Keratinocyte (primary cell): Measurements from ENCODE around the gene LST1. TPM values are rescaled to one million over a fixed set of nuclear protein-coding genes. Genes with fewer than 3 reads are reported as not detected.

Experiments
- DNase-seq: peaks from one replicate; pipeline ENCODE4 v3.0.0-alpha.2; 2011; ENCODE audit warnings: low read depth, missing footprints, low spot score
- FAIRE-seq: peaks from 2 replicates; lab custom pipeline; 2011; peaks lifted over from hg19 to GRCh38; lab: Jason Lieb, UNC
- H2AFZ ChIP-seq: 2 replicates; pipeline ENCODE4 v1.6.0; 2012; ENCODE audit warnings: low read length, control low read depth, inconsistent platforms; ENCODE audit not compliant: control insufficient read depth
- H3K27ac ChIP-seq: 2 replicates; pipeline ENCODE4 v1.5.1; 2011; ENCODE audit warnings: low read length; ENCODE audit not compliant: control insufficient read depth, insufficient read depth
- H3K27me3 ChIP-seq: 3 replicates; pipeline ENCODE4 v1.6.0; 2011; ENCODE audit warnings: low read length; ENCODE audit not compliant: control insufficient read depth, insufficient read depth; ENCODE audit errors: extremely low read depth
- H3K36me3 ChIP-seq, 2 experiments: 2 replicates in 1 of 2; 3 replicates in 1 of 2; pipeline ENCODE4 v1.5.1; 2011; ENCODE audit warnings: low read length in 2 of 2, mild to moderate bottlenecking in 1 of 2; ENCODE audit not compliant: control insufficient read depth in 2 of 2, insufficient read depth in 2 of 2; ENCODE audit errors: extremely low read depth in 1 of 2
- H3K4me1 ChIP-seq: 3 replicates; pipeline ENCODE4 v1.5.1; 2011; ENCODE audit warnings: low read length; ENCODE audit not compliant: control insufficient read depth, insufficient read depth; ENCODE audit errors: extremely low read depth
- H3K4me2 ChIP-seq: 3 replicates; pipeline ENCODE4 v1.6.0; 2011; ENCODE audit warnings: low read depth, low read length; ENCODE audit not compliant: control insufficient read depth, insufficient read depth; ENCODE audit errors: extremely low read depth
- H3K4me3 ChIP-seq, 3 experiments: fragments of 200-600 bp in 1 of 3; sonication (generic) in 1 of 3; 2 replicates in 2 of 3; 3 replicates in 1 of 3; pipeline ENCODE4 v1.5.1; 2011 to 2016; ENCODE audit warnings: low read length in 3 of 3, mild to moderate bottlenecking in 3 of 3, control low read depth in 2 of 3, inconsistent platforms in 1 of 3, low read depth in 1 of 3, mixed read lengths in 1 of 3, mixed run types in 1 of 3, moderate library complexity in 1 of 3; ENCODE audit not compliant: control insufficient read depth in 2 of 3, insufficient read depth in 2 of 3; ENCODE audit errors: extremely low read depth in 1 of 3
- H3K79me2 ChIP-seq: 2 replicates; pipeline ENCODE4 v1.6.0; 2012; ENCODE audit warnings: low read length; ENCODE audit not compliant: control insufficient read depth, insufficient read depth
- H3K9ac ChIP-seq: 3 replicates; pipeline ENCODE4 v1.6.0; 2011; ENCODE audit warnings: low read length; ENCODE audit not compliant: control insufficient read depth, insufficient read depth; ENCODE audit errors: extremely low read depth
- H3K9me1 ChIP-seq: 3 replicates; pipeline ENCODE4 v1.6.0; 2011; ENCODE audit warnings: low read length; ENCODE audit not compliant: control insufficient read depth, insufficient read depth; ENCODE audit errors: extremely low read depth
- H3K9me3 ChIP-seq: 2 replicates; pipeline ENCODE4 v1.5.1; 2012; ENCODE audit warnings: low read depth, low read length; ENCODE audit not compliant: control insufficient read depth
- H4K20me1 ChIP-seq: 3 replicates; pipeline ENCODE4 v1.6.0; 2011; ENCODE audit warnings: low read length; ENCODE audit not compliant: control insufficient read depth, insufficient read depth; ENCODE audit errors: extremely low read depth
- CTCF ChIP-seq, 3 experiments: IDR thresholded peaks in 1 of 3; conservative IDR thresholded peaks in 1 of 3; optimal IDR thresholded peaks in 1 of 3; 2 replicates in 2 of 3; 3 replicates in 1 of 3; pipeline versions ENCODE3 to v1.5.1; 2011; ENCODE audit warnings: low read length in 3 of 3, mild to moderate bottlenecking in 3 of 3, moderate library complexity in 2 of 3, control low read depth in 1 of 3, inconsistent platforms in 1 of 3; ENCODE audit not compliant: insufficient read depth in 2 of 3; ENCODE audit errors: extremely low read depth in 1 of 3
- EZH2 ChIP-seq: IDR thresholded peaks from one replicate; pipeline ENCODE4 v1.6.1; 2012; ENCODE audit warnings: inconsistent platforms, mild to moderate bottlenecking, low read length, moderate library complexity
- dilution Hi-C: fragments of 300-500 bp; cut with MboI; formaldehyde crosslinking; loops from one replicate; pipeline ENCODE4 v1.7.0; 2020; ENCODE audit warnings: low sequenced_read_pairs; ENCODE audit not compliant: extremely low pct_ligation_motif_present
- polyA plus RNA-seq, 5 experiments: library from polyadenylated mRNA; depleted of rRNA in 3 of 5; stranded (reverse) in 3 of 5; stranded (forward) in 1 of 5; unstranded in 1 of 5; fragments of >200 nt; gene quantifications; 1 replicate in 1 of 5; 2 replicates in 3 of 5; 3 replicates in 1 of 5; pipeline versions ENCODE4 v1.2.1 to v1.2.3, GENCODE V29; 2011 to 2012; ENCODE audit warnings: missing spikeins in 2 of 5, low read depth in 1 of 5, low replicate concordance in 1 of 5

LST1 gene
- polyA plus RNA-seq, 1 donor (not counting 4 experiments of a cell fraction or from before 2014, with no cell fraction given): not detected

GRCh38 chr6:31634131-31634530 is 48.1 kb downstream of the LST1 start:
- dilution Hi-C loops: no loop called here
- FAIRE-seq: no peak
- H3K79me2 ChIP-seq: peaks cover 30% of the 10 kb centered on the region
- H3K4me1 ChIP-seq: no peaks in the 10 kb centered on the region
- no peak overlapping the region for H2AFZ ChIP-seq
- peaks cover 69 to 74% of the 10 kb centered on the region in 2 experiments for H3K36me3 ChIP-seq
- no peak overlapping the region for H3K4me2 ChIP-seq
- no peaks in the 10 kb centered on the region for H3K27me3 ChIP-seq
- H3K27ac ChIP-seq: no peak overlapping the region
- H3K9me1 ChIP-seq: no peaks in the 10 kb centered on the region
- no peak overlapping the region for H3K9ac ChIP-seq
- TF ChIP-seq EZH2 (no peak), CTCF (optimal IDR thresholded peaks at IDR 0.05 in 1 of 3, IDR thresholded peaks at IDR 0.05 in 1 of 3, conservative IDR thresholded peaks at IDR 0.05 in 1 of 3; ENCODE audit: extremely low read depth in 1 of 3, insufficient read depth in 2 of 3, low read length in 3 of 3) (no peak)
- DNase-seq: no peak
- no peaks in the 10 kb centered on the region for H3K9me3 ChIP-seq
- no peak overlapping the region for H3K4me3 ChIP-seq
- peaks cover 7% of the 10 kb centered on the region for H4K20me1 ChIP-seq

GRCh38 chr6:31634969-31635575 is 49.0 kb downstream of the LST1 start:
- no peaks in the 10 kb centered on the region for H3K4me1 ChIP-seq
- H3K9me1 ChIP-seq: no peaks in the 10 kb centered on the region
- FAIRE-seq (no peak), DNase-seq (no peak)
- H4K20me1 ChIP-seq: peaks cover 7% of the 10 kb centered on the region
- H3K4me3 ChIP-seq: no peak overlapping the region
- no peak for TF ChIP-seq EZH2
- TF ChIP-seq CTCF (optimal IDR thresholded peaks at IDR 0.05 in 1 of 3, IDR thresholded peaks at IDR 0.05 in 1 of 3, conservative IDR thresholded peaks at IDR 0.05 in 1 of 3; ENCODE audit: extremely low read depth in 1 of 3, insufficient read depth in 2 of 3, low read length in 3 of 3): no peak
- H3K36me3 ChIP-seq: peaks cover 61 to 69% of the 10 kb centered on the region in 2 experiments
- no peak overlapping the region for H3K9ac ChIP-seq
- H3K79me2 ChIP-seq: peaks cover 27% of the 10 kb centered on the region
- no peak overlapping the region for H3K4me2 ChIP-seq
- no peak overlapping the region for H2AFZ ChIP-seq
- dilution Hi-C loops: no loop called here
- no peak overlapping the region for H3K27ac ChIP-seq
- H3K27me3 ChIP-seq: no peaks in the 10 kb centered on the region
- no peaks in the 10 kb centered on the region for H3K9me3 ChIP-seq
